ENCODE results near the gene NUDT19. TPM values are rescaled to one million over a fixed set of nuclear protein-coding genes. Genes with fewer than 3 reads are reported as not detected.

The NUDT19 gene
- total and polyA plus RNA-seq, 2 donors from 2014 or later: 8.8 to 11.7 TPM

DNA sequence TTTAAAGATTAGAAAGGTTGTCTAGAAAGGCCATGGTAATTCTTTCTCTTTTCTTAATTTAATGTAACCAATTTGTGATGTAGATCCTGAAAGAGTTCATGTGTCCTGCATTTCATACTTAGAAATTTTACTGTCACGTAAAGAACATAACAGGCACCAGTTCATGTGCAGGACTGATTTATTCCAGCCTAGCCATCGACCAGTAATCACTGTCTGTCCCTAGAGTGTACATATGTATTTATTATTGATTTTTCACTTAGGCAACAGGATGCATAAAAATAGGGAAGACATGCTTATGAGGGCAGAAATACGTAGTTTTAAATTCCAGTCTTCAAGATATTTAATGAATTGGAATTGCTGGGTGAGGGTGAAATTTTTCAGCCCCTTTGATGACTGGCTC is 65.6 kb downstream of the NUDT19 start:
- Histone ChIP-seq H3K4me1 (ENCODE audit: control insufficient read depth in 2 of 3, insufficient read depth in 2 of 3, low read depth in 1 of 3, low read length in 3 of 3) (no peaks in the 10 kb centered on the region), H3K27ac (ENCODE audit: low read depth in 2 of 2, low read length in 2 of 2) (no peak overlapping the region), H3K4me3 (ENCODE audit: low read length in 3 of 3) (no peak overlapping the region), H3K9ac (ENCODE audit: low read length in 3 of 3) (no peak overlapping the region), H3K27me3 (ENCODE audit: control insufficient read depth, insufficient read depth, low read length) (no peaks in the 10 kb centered on the region), H3K36me3 (ENCODE audit: control insufficient read depth in 2 of 3, insufficient read depth in 3 of 3, low read length in 3 of 3) (no peaks in the 10 kb centered on the region), H3K9me3 (ENCODE audit: control insufficient read depth in 2 of 3, insufficient read depth in 1 of 3, low read length in 3 of 3) (no peaks in the 10 kb centered on the region)
- intact Hi-C loops (cut with DNase I): no loop called here
- TF ChIP-seq, protein P1, sequence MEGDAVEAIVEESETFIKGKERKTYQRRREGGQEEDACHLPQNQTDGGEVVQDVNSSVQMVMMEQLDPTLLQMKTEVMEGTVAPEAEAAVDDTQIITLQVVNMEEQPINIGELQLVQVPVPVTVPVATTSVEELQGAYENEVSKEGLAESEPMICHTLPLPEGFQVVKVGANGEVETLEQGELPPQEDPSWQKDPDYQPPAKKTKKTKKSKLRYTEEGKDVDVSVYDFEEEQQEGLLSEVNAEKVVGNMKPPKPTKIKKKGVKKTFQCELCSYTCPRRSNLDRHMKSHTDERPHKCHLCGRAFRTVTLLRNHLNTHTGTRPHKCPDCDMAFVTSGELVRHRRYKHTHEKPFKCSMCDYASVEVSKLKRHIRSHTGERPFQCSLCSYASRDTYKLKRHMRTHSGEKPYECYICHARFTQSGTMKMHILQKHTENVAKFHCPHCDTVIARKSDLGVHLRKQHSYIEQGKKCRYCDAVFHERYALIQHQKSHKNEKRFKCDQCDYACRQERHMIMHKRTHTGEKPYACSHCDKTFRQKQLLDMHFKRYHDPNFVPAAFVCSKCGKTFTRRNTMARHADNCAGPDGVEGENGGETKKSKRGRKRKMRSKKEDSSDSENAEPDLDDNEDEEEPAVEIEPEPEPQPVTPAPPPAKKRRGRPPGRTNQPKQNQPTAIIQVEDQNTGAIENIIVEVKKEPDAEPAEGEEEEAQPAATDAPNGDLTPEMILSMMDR (IDR thresholded peaks at IDR 0.05; ENCODE audit: borderline replicate concordance, extremely low read depth, insufficient read depth): no peak
- DNase-seq (no peak), FAIRE-seq (no peak)

Other genes starting within 250 kb of the NUDT19 start
- 62.6 TPM for gene PDCD5, start 110.6 kb upstream of the NUDT19 start, total RNA-seq
- 116 TPM for gene PDCD5, start 110.6 kb upstream of the NUDT19 start, polyA plus RNA-seq (ENCODE audit: insufficient read depth, low read depth, low replicate concordance)
- 29.8 TPM for gene ANKRD27, start 16.6 kb upstream of the NUDT19 start, total RNA-seq
- 9.3 TPM for gene ANKRD27, start 16.6 kb upstream of the NUDT19 start, polyA plus RNA-seq (ENCODE audit: insufficient read depth, low read depth, low replicate concordance)
- gene RGS9BP, start 16.0 kb upstream of the NUDT19 start, total RNA-seq: 0.72 TPM
- 0.39 TPM for gene RGS9BP, start 16.0 kb upstream of the NUDT19 start, polyA plus RNA-seq (ENCODE audit: insufficient read depth, low read depth, low replicate concordance)
- gene TDRD12, start 27.9 kb downstream of the NUDT19 start, total RNA-seq: 0.38 TPM
- not detected for gene TDRD12, start 27.9 kb downstream of the NUDT19 start, polyA plus RNA-seq (ENCODE audit: insufficient read depth, low read depth, low replicate concordance)
- 2.6 TPM for gene SLC7A9, start 177.9 kb downstream of the NUDT19 start, total RNA-seq
- gene SLC7A9, start 177.9 kb downstream of the NUDT19 start, polyA plus RNA-seq (ENCODE audit: insufficient read depth, low read depth, low replicate concordance): 40.0 TPM